NCI-H1417 treated with DMSO at 0.1 percent for 48 hours (cell line): ENCODE results near the gene ACSL3.

Experiments
- DNase-seq: peaks from one replicate; lab custom pipeline; 2025; lab: John Stamatoyannopoulos, UW

ACSL3 gene

DNA sequence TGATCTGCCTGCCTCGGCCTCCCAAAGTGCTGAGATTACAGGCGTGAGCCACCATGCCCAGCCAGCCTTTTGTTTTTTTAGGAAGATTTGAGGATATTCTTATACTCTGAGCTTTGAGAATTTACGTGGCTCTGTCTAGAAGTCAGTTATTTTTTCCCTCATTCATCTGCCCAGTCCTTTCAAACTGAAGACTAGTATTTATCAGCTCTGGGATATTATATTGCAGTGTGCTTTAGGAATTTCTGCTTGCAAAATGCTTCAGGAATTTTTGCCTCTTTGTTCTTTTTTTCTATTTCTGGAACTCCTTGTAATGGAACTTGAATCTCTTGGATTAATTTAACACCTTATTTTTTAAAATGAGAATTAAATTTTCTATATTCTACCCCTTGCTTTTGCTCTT is 22.6 kb downstream of the ACSL3 start:
- DNase-seq = no peak

DNA sequence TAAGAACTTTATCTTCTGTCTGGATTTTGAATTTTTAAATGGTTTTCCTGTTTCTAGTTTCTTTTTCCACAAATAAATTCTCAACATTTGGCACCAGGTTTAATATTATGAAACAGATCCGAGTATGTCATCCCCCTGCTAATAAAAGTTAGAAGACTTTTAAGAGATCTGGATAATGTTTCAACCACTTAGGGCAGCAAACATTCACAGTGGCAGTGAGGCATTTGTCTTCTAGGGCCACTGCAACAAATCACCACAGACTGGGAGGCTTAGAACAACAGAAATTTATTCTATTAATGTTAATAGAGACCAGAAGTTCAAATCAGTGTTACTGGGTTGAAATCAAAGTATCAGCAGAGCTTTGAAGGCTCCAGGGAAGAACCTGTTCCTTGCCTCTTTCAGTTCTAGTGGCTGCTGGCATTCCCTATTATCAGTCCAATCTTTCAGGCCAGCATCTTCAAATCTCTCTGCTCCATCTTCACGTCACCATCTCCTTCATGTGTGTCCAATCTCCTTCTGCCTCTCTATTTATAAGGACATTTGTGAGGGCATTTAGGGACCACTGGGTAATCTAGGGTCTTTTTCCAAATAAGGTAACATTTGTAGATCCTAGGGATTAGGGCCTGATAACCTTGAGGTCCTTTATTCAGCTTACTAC is 23.4 kb downstream of the ACSL3 start:
- no peak for DNase-seq

DNA sequence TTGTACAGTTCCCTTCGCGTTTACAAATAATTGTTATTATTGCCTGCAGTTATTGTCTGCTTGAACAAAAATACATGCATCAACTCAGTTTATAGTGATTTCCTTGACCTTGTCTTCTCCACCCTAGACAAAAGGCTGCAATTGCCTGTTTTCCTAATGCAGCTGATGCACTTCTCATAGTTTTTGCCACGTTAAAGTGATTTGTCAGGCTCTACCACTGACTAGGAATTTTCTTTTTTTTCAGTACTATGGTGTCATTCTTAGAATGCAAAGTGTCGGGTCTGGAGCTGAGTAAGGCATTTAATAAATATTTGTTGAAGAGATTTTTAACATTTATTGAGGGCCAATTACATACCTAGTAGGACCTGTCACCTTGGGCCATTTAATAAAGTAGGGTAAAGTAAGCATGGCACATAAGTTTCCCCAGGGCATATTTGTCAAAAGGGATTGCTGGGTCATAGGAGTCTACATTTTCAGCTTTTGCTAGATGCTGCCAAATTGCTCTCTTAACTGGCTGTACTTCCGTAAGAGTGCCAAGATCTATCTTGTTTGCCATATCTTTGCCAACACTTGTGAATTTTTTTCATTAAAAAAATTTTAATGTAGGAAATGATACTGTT is 24.1 kb downstream of the ACSL3 start:
- no peak for DNase-seq

DNA sequence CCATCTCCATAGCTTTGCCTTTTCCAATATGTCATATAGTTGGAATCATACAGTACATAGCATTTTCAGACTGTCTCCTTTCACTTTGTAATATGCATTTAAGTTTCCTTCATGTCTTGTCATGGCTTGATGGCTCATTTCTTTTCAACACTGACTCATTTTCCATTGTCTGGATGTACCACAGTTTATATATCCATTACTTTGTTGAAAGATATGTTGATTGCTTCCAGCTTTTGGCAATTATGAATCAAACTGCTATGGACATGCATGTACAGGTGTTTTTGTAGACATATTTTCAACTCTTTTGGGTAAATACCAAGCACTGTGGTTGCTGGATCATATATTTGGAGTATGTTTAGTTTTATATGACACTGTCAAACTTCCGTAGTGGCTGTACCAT is 26.3 kb downstream of the ACSL3 start:
- DNase-seq = no peak

DNA sequence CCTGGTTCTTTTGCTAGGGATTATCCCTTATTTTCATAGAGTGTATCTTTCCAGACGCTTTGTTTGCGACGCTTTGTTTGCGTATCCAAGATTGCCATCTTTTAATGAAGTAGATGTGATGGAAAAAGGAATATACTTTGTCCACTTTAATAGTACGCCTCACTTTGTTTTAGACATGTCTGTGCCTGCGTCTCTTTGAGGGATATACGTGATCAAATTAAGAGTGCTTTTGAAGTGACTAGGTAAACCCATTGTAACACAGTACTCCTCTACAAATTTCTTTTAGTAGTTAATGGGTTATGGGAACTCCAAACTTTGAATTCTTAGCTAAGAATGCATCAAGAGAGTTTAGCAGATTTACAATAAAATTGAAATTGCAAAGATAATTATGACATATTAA is 27.9 kb downstream of the ACSL3 start:
- DNase-seq = no peak

DNA sequence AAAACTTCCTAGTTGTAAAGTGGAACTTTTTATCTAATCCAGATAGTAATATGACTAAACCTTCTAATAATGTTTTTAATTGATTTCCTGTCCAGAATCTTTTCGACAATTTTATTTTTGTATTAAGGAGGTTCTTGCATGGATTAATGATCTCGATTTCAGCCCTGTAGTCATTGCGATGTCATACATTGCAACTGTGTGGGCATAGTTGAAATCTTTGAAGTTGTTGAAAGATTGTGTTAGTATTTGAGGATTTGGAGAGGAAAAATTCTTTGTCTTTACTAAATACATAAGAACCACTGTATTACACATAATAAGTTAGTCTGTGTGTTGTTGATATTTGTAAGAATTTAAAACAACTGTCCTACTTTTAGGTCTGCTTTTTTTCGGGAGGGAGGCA is 31.1 kb downstream of the ACSL3 start:
- DNase-seq = no peak

DNA sequence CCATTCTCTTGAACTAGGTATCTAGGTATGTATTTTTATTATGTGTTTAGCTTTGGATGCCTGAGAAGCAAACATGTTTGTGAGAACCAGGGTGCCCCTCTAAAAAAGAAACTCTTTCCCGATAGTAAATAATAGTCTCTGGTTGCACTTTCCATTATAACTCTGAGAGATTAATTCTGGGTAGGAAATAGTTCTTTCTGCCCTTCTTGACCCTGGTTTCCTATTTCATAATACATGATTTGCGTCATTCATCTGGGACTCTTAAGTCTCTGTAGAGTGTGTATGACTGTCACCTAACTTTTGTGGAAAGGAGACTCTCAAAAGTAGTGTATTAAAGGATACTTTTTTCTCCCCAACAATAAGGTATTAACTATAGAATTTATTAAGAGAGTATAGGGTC is 31.5 kb downstream of the ACSL3 start:
- no peak for DNase-seq

DNA sequence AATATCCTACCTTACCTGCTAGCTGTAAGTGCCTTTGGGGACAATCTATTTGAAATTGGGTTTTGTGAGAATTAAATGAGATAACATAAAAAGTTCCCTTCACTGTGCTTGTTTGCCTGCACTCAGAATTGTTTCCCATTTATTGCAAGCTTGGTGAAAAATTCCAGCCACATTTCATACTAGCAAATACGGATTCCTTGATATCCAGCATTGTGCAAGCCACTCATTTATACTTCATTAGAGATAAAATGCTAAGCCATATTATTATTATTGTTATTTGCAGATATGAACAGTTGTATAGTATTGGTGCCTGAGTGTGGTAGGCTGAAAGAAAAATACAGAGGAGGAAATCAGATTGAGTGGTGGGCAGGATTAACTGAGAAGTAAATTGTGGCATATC is 31.9 kb downstream of the ACSL3 start:
- no peak for DNase-seq

DNA sequence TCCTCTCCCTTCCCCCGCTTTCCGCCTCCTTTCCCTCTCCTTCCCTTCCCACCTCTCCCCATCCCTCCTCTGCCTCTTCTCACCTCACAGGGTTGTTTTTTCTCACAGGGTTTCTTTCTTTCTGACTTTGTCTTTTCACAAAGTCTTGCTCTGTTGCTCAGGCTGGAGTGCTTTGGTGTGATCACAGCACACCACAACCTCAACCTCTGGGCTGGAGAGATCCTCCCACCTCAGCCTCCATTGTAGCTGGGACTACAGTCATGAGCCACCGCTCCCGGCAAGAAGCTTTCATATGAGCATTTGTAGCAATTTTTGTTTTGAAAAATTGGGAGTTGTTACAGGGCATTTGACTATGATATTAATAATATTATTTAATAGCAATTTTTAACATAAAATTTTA is 32.9 kb downstream of the ACSL3 start:
- DNase-seq = no peak

DNA sequence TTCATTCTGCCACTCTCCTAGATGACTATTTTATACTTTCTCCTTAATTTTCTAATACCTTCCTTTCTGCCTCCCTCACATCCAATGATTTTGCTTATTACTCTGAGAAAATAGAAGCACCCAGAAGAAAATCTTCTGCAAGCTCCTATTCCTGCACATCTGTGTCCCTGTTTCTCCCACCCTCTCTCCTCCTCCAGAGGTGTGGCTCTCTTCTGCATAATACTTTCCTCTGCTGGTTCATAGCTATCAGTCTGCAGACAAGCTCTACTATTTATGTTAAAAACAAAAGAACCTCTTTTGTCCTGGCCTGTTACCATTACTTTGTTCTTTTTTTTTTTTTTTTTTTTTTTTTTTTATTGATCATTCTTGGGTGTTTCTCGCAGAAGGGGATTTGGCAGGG is 34.3 kb downstream of the ACSL3 start:
- DNase-seq = no peak

DNA sequence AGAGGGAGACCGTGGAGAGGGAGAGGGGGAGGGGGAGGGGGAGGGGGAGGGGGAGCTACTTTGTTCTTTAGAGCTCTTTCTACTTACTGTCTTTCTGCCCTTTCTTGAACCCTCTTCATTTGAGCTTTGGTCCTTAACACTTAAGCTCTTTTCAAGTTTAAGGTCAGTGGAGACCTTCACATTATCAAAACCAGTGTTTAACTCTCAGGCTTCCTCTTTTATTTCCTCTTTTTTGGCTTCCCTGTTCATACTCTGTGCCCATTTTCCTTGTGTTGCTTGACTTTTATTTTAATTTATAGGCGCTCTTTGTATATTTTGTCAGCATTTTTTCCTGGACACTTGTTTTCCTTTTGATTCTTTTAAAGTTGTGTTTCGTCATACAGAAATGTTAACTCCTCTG is 37.1 kb downstream of the ACSL3 start:
- DNase-seq = no peak

DNA sequence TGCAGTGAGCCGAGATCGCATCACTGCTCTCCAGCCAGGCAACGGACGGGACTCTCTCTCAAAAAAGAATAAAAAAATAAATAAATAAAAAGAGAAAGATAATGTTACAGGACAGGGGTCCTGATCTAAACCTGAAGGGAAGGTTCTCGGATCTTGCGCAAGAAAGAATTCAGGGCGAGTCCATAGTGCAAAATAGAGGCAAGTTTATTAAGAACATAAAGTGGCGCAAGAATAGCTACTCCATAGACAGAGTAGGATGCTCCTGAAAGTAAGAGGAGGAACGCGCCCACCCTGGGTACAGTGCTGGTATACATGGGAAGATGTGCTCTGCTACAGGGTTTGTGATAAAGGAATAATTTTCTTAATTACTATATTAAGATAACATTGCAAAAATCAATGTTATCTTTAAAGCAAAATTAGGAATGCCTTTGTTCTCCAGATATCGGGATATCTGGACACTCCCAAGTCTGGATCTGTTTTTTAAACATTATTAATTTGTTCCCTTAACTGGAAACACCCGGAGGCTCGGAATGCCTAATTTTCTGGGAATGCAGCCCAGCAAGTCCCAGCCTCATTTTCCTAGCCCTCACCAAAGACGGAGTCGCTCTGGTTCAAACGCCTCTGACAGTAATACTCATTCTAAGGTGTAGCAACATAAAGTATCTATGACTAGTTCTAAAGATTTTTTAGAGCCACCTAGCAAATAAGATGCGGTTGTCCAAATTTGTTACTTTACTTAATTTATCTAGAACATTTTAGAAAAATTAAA is 38.8 kb downstream of the ACSL3 start:
- DNase-seq = no peak

DNA sequence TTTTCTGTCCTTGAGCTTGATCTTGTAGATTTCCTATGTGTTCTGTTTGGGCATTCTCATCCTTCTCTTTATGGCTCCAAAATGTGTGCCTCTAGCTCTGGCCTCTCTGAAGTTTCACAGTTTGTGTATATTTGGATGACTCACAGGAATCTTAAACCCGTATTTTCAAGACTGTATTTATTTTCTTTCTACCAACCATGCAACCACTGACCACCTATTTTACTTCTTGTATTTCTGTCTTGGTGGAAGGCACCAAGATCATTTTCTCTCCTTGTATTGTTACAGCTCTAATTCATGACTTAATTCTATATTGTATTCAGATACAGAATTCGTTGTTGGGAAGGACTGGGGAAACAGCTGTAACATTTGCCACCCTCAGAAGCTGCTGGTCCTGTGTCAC is 39.5 kb downstream of the ACSL3 start:
- no peak for DNase-seq

DNA sequence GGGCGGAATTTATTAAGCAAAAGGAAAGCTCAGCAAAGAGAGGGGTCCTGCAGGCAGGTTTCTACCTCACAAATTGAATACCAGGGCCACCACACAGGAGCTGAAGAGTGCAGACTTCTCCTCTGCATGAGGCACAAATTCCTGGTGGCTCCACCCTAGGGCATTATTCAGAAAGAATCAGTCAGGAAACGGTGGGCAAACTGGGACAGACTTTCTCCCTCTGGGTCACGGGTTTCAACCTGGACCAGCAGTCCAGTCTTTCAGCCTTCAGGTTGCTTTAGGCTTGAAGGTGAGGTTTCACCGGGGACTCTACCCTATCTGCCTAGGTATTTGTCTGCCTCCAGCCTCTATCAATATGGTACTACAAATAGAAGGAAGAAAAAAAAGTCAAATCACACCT is 41.8 kb downstream of the ACSL3 start:
- no peak for DNase-seq

DNA sequence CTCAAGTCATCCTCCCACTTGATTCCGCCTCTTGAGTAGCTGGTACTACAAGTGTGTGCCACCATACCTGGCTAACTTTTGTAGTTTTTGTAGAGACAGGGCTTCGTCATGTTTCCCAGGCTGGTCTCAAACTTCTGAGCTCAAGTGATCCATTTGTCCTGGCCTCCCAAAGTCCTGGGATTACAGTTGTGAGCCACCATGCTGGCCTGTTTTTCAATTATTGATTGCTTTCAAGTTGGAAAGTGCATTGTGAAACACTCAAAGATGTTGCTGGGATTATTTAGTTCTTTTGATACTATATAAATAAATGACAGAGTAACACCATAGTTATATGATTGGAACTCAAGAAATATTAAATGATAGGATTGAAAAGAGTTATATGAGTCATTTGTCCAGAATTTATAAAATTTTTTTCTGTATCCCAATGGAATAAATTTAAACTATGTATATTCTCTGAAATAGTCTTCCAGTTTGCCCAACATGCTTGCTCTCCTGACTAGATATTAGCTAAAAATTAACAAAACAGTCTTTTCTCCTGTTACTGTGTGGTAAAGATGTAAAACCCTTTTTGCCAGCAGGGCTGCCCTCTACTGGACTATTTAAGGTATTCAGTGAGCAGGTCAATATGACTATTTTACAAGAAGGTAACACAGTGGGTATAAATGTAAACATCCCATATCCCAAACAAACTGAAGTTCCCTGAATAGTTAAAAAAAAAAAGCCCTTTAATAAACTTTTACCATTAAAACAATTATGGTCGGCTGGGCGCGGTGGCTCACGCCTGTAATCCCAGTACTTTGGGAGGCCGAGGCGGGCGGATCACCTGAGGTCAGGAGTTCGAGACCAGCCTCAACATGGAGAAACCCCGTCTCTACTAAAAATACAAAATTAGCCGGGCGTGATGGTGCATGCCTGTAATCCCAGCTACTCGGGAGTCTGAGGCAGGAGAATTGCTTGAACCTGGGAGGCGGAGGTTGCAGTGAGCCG is 42.7 kb downstream of the ACSL3 start:
- DNase-seq = no peak

DNA sequence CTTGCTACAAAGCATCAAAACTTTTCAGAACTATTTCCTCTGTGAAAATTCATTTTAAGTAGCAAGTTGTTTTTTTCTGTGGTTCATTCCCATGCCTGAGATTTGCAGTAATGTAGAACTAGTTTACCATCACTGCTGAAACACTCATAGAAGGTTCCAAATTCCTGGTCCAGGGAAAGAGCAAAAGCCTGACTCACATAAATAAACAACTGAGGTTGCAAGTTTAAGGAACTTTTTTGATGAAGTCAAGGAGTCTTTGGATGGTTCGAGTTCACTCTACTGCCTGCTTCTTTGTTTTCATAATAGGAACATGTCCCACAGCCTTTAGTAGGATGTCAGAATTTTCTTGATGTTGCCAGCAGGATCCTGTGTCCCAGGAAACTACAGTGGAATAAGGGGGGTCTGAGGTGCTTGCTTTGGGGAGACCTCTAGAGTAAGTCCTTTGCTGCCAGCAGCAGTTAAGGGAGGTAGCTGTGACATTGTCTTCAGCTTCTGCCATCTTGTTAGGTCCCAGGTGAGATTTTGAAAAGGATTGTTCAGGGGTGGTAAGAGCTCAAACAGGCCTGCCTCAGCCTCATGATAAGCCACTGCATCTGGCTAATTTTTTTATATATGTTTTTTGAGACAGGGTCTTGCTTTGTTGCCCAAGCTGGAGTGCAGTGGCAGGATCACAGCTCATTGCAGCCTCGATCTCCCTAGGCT is 43.9 kb downstream of the ACSL3 start:
- no peak for DNase-seq

DNA sequence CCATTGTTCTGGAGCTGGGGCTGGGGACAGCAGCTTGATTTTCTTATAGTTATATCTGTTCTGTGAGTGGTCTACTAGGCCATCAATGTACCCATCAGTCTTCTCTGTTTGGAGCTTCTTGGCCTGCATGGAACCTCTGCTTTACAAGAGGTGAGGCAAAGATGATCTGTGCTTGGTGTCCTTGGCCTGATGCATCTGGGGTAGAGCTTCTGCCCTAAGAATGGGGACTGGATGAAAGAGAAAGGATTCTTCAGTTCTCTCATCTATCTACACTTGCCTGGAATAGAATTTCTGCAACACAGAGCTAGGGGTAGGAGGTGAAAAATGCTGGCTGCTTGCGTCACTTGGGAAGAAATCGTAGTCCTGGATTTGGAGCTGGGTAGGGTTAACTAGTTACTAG is 46.2 kb downstream of the ACSL3 start:
- no peak for DNase-seq

DNA sequence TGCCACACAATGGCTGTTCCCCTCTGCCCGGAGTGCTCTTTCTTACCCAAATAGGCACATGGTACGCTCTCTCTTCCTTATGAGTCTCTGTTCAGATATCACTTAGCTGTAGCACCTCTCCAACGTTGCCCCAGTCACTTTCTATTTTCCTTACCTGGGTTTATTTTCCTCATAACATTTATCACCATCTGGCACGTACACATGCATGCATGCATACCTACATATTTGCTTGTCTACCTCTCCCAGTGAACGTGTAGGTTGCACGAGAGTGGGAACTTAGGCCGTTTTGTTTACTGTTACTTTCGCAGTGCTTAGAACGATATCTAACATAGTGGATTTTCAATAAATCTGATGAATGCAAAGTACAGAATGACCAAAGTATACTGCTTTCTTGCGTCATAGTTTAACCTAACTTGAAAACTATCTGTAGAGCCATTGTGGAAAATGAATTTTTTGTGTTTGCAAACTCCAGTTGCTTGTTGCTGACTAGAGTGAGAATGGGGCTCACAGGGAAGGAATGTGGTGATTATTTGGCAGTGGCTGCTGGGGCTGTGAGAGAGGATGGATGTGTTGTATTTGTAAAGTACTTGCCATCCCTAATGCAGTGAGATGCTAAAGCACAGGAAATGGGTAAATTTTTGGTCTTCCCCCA is 47.1 kb downstream of the ACSL3 start:
- DNase-seq = no peak

DNA sequence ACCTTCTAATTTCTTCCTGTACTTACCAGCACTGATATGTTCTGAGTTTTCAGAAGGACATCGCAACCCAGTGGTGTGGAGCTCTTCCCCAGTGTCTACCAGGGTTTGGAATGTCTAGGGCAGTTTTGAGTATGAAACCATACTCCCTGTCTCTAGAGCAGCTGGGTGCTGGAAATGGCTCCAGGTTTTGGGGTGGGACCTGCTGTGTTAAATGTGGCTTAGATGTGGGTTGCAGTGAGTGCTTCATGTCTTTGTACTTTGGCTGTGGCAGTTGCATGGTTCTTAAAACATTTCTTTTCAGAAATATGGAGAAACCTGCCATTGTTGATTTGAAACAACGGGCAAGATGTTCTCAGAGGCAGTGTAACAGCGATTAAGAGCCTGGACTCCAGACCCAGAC is 48.5 kb downstream of the ACSL3 start:
- DNase-seq = no peak

DNA sequence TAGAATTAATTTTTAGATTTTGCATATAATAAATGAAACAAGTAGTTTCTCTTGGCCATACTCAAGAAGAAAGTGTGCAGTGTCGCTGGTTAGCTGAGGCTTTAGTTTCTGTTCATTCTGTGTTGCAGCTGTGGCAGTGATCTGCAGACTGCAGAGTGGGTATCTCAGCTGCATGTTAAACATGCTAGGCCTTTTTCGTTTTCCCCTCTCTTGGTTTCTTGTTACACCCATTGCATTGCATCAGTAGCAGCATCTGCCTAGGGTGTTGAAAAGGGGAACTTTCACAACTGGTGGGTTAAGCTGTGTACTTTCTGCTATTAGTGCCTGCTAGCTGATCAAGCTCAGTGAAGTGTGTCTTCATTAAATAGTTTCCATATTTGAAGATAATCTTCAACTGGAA is 51.3 kb downstream of the ACSL3 start:
- no peak for DNase-seq

DNA sequence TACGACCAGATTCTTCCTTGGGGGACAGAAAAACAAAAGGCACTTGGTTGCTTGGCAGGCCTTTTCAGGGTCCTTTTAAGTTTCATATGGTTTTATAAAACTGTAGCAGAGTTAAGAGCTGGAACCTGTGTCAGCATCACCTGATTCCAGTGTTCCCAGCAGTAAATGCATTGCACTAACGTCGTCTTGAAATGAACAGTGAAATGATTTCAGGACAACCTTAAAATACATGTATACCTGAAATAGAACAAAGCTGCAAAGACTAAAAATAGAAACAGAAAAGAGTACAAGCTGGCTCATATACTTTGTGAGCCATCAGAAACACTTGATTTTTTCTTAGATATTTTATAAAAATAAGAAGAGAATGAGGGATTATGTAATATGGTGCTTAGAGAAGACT is 51.9 kb downstream of the ACSL3 start:
- DNase-seq = no peak
